ENCODE measurements around the gene MELTF.

DNA sequence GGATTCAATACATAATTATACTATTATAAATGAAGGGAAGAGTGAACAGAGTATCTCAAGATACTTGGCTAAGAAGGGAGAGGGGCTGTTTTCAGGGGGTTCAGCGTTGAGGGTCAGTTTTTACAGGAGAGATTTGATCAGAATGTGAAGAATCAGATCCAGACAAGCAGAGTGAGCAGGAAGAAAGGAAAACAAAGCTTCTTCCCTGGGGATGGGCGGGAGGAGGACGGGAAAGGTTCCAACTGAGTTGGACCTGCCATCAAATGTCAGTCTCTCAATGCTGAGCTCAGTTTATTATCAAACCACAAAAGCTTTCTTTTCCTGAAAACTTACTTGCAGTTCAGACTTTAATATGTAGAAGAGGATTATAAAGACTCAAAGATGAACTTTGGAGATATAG is 6.0 kb upstream of the MELTF start:
- no peak for TF ChIP-seq EZH2 (IDR thresholded peaks at IDR 0.05; ENCODE audit: insufficient read depth, poor library complexity, severe bottlenecking)
- TF ChIP-seq EZH2phosphoT487 (IDR thresholded peaks at IDR 0.05; ENCODE audit: insufficient read depth, low read depth), result no peak

Measured in GM23248 (cell line).